IPS DF 6.9 (cell line): ENCODE data around the gene ROR1.

Experiments used
- DNase-seq: peaks from one replicate; pipeline ENCODE4 v3.0.0-alpha.2; 2013; ENCODE audit warnings: low read depth, low spot score
- H3K27ac ChIP-seq: one replicate; pipeline ENCODE4 v1.5.1; 2013; ENCODE audit warnings: low read length, control low read depth
- H3K27me3 ChIP-seq: 2 replicates; pipeline ENCODE4 v1.6.1; 2013; ENCODE audit warnings: mild to moderate bottlenecking, low read length; ENCODE audit not compliant: control insufficient read depth, insufficient read depth
- H3K36me3 ChIP-seq: 2 replicates; pipeline ENCODE4 v1.6.1; 2013; ENCODE audit warnings: low read length; ENCODE audit not compliant: control insufficient read depth, insufficient read depth
- H3K4me1 ChIP-seq: 2 replicates; pipeline ENCODE4 v1.6.1; 2013; ENCODE audit warnings: low read length; ENCODE audit not compliant: control insufficient read depth, insufficient read depth
- H3K4me3 ChIP-seq: 2 replicates; pipeline ENCODE4 v1.5.1; 2013; ENCODE audit warnings: mild to moderate bottlenecking, low read length
- H3K9me3 ChIP-seq: 2 replicates; pipeline ENCODE4 v1.6.1; 2013; ENCODE audit warnings: low read length, inconsistent platforms; ENCODE audit not compliant: control insufficient read depth, insufficient read depth
- WGBS: extraction: QIAGEN DNeasy Blood & Tissue Kit; methylation state at CpG from one replicate; pipeline ENCODE4 v1.1.7; 2013; ENCODE audit warnings: mixed read lengths, missing lambda C conversion rate; ENCODE audit not compliant: insufficient read length, insufficient coverage; 5-methylcytosine and 5-hydroxymethylcytosine counted together

Gene ROR1

GRCh38 chr1:63867429-63868176 lies 93.8 kb downstream of the ROR1 start:
- no peaks in the 10 kb centered on the region for H3K36me3 ChIP-seq
- DNase-seq, result no peak
- H3K4me3 ChIP-seq, result no peak overlapping the region
- no peaks in the 10 kb centered on the region for H3K9me3 ChIP-seq
- no peak overlapping the region for H3K27ac ChIP-seq
- no CpG with 5 or more reads among the region's 14 CpGs for WGBS
- no peaks in the 10 kb centered on the region for H3K27me3 ChIP-seq
- H3K4me1 ChIP-seq, result peaks cover 3% of the 10 kb centered on the region; the same call in 1 of the 2 replicates

- no CpG with 5 or more reads among the region's 5 CpGs for WGBS
- peaks cover 4% of the 10 kb centered on the region; the same call in 1 of the 2 replicates for H3K4me1 ChIP-seq
- DNase-seq, result no peak
Observed at GRCh38 chr1:63868268-63868781, 94.5 kb downstream of the ROR1 start.

DNA sequence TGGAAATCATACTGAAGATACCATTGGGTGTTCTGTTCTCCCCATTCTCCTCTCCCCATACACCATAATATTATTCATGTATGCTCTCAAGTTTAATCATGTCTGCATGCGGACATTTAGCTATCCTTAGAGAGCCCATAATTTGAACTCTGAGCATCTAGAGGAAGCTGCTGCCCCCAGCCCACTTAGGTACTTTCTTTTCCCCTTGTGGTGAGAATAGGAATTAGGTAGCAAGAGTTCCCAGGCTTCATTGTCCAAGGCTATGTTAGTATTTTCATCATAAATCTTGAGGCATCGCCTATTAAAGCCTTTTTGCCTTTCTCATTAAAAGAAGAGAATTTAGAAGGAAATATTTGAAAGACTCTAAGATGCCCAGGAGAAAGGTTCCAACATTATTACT lies 96.3 kb downstream of the ROR1 start:
- no peaks in the 10 kb centered on the region for H3K9me3 ChIP-seq
- H3K36me3 ChIP-seq, result no peaks in the 10 kb centered on the region
- no peaks in the 10 kb centered on the region for H3K27me3 ChIP-seq
- no peak for DNase-seq
- H3K4me3 ChIP-seq, result no peak overlapping the region
- peaks cover 4% of the 10 kb centered on the region; the same call in 1 of the 2 replicates for H3K4me1 ChIP-seq
- WGBS, result no CpG with 5 or more reads among the region's 2 CpGs
- no peak overlapping the region for H3K27ac ChIP-seq

More at GRCh38 chr1:63868268-63868781, 94.5 kb downstream of the ROR1 start:
- Histone ChIP-seq H3K27ac (no peak overlapping the region), H3K4me3 (no peak overlapping the region), H3K36me3 (no peaks in the 10 kb centered on the region), H3K9me3 (no peaks in the 10 kb centered on the region), H3K27me3 (no peaks in the 10 kb centered on the region)

DNA sequence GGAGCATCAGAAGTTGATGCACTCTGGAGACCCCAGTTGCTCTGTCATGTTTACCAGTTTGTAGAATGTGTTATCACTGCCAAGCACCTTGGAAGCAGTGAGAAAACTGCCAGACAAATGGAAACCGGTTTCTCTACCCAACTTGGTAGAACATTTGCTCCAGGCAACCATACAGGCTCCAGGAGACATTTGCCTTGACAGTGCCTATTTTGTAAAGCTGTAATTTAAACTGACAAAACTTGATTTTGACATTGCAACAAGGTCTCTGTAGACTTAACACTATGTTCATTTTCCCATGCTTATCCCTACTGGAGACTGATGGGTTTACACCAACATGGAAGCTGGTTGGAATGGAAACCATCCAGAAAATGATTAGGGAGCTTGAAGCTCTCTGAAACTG lies 97.6 kb downstream of the ROR1 start:
- DNase-seq, result no peak
- no peaks in the 10 kb centered on the region for H3K9me3 ChIP-seq
- no peak overlapping the region for H3K4me3 ChIP-seq
- no peak overlapping the region for H3K27ac ChIP-seq
- no CpG with 5 or more reads among the region's 1 CpG for WGBS
- no peaks in the 10 kb centered on the region for H3K27me3 ChIP-seq
- H3K4me1 ChIP-seq, result peaks cover 6% of the 10 kb centered on the region; the same call in 1 of the 2 replicates
- H3K36me3 ChIP-seq, result no peaks in the 10 kb centered on the region

DNA sequence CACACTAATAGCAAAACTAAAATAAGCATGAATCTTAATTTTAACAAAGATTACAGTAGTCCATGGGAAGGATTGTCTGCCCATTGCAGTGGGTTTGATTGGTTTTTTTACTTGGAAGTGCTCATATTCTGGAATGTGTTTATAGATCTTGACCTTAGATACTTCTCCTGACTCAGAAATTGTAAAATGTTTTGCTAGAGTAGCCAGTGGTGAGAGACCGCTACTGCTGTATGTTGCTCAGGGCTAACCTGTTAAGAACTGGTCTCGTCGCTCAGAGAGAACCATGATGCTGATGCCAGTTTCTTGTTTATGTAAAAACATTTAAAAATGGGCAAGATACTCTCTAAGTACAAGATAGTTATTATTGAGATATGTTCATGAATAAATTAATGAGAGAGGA lies 99.9 kb downstream of the ROR1 start:
- no CpG with 5 or more reads among the region's 3 CpGs for WGBS
- Histone ChIP-seq H3K4me3 (no peak overlapping the region), H3K9me3 (no peaks in the 10 kb centered on the region), H3K4me1 (peaks cover 10% of the 10 kb centered on the region), H3K36me3 (no peaks in the 10 kb centered on the region), H3K27me3 (no peaks in the 10 kb centered on the region), H3K27ac (no peak overlapping the region)
- DNase-seq, result no peak

DNA sequence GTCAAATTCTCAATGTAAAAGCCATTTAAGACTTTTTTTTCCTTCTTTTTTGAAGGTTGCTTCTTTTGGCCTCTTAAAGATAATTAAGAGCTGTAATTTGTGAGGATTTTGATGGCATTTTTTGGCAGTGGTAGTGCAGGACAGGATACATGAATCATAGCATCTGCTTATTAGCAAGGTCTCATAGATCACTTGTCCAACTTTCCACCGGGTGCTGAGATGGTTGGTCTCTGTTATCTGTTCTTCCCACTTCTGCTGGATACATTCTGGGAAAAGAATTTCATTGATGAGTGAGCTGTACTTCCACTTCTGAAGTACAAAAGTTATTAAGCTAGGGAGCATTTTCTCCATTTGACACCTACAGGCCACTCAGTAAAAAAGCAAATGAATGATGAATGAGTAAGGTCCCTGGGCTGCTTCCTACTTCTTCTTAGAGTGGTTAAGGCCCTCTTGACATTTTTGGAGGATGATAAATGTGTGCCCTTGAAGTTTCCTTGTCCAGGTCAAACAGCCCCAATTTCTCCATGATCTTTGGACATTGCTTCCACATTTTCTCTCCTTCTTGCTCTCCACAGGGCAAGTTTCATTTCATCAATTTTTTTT lies 100.6 kb downstream of the ROR1 start:
- H3K27ac ChIP-seq, result no peak overlapping the region
- no peaks in the 10 kb centered on the region for H3K36me3 ChIP-seq
- H3K4me3 ChIP-seq, result no peak overlapping the region
- H3K4me1 ChIP-seq, result peaks cover 10% of the 10 kb centered on the region
- WGBS, result no CpG with 5 or more reads among the region's 1 CpG
- no peaks in the 10 kb centered on the region for H3K9me3 ChIP-seq
- H3K27me3 ChIP-seq, result no peaks in the 10 kb centered on the region
- DNase-seq, result no peak

DNA sequence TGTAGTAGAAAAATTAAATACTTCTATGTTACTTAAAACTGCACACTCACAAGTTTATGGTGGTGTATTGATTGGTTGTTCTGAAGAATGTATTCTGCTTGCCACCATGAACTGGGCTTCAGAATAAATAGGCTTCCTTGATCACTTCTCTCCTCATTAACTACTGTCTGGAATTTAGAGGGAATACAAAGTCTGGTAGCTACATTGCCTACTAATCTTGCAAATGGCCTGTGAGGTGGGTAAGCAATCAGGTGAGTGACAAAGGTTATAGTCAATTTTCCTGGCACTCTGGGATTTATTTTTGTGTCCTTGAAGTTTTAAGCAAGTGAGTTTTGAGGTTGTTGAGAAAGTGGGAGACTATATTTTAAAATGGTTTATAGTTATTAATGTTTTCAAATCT lies 101.8 kb downstream of the ROR1 start:
- peaks cover 10% of the 10 kb centered on the region for H3K4me1 ChIP-seq

DNA sequence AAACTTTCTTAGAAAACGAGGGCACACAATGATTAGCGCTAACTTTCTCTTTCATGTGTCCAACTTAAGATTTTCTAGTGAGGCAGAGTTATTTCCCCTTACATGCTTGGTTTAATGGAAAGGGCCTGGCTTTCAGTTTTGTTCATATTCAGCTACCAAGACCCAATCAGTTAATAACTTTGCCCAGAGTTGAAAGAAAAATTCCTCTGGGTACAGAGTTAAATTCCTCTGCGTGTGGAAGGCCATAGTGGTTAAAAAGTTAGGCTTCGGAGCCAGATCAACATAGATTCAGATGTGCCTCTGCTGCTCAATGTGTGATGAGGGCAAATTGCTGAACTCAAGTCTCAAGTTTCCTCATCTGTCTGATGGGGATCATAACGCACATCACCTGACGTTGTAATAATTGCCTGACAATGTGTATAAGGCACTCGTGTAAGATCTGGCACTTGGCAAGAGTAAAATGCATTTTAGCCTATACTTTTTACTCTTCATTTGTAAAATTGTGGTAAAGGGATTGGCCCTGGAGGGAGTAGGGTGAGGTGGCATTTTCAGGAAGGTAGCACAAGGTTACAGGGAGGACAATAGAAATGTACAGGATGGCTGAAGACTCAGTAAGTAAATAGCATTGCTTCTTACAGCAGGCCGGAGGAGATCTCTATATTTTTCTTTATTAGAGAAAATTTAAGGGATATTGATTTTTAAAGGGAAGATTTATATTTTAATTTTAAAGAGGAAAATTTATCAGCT lies 103.4 kb downstream of the ROR1 start:
- no peak overlapping the region for H3K27ac ChIP-seq
- H3K27me3 ChIP-seq, result no peaks in the 10 kb centered on the region
- no peaks in the 10 kb centered on the region for H3K9me3 ChIP-seq
- H3K4me1 ChIP-seq, result peaks cover 8% of the 10 kb centered on the region
- DNase-seq, result no peak
- no CpG with 5 or more reads among the region's 8 CpGs for WGBS
- no peaks in the 10 kb centered on the region for H3K36me3 ChIP-seq
- H3K4me3 ChIP-seq, result no peak overlapping the region

More for the DNA sequence above, 101.8 kb downstream of the ROR1 start:
- no peaks in the 10 kb centered on the region for H3K27me3 ChIP-seq
- DNase-seq, result no peak
- H3K27ac ChIP-seq, result no peak overlapping the region
- no peaks in the 10 kb centered on the region for H3K36me3 ChIP-seq
- no peaks in the 10 kb centered on the region for H3K9me3 ChIP-seq
- H3K4me3 ChIP-seq, result no peak overlapping the region

GRCh38 chr1:63877816-63878215 lies 104.0 kb downstream of the ROR1 start:
- peaks cover 8% of the 10 kb centered on the region for H3K4me1 ChIP-seq
- H3K36me3 ChIP-seq, result no peaks in the 10 kb centered on the region
- DNase-seq, result no peak
- WGBS, result no CpG with 5 or more reads among the region's 3 CpGs
- no peaks in the 10 kb centered on the region for H3K9me3 ChIP-seq
- no peak overlapping the region for H3K4me3 ChIP-seq
- H3K27ac ChIP-seq, result no peak overlapping the region
- no peaks in the 10 kb centered on the region for H3K27me3 ChIP-seq

- peaks cover 7% of the 10 kb centered on the region for H3K4me1 ChIP-seq
- H3K27me3 ChIP-seq, result no peaks in the 10 kb centered on the region
- H3K36me3 ChIP-seq, result no peaks in the 10 kb centered on the region
- H3K9me3 ChIP-seq, result no peaks in the 10 kb centered on the region
- no peak overlapping the region for H3K4me3 ChIP-seq
- DNase-seq, result no peak
- H3K27ac ChIP-seq, result no peak overlapping the region
- no CpG with 5 or more reads among the region's 1 CpG for WGBS
Observed at GRCh38 chr1:63878932-63879331, 105.1 kb downstream of the ROR1 start.
